SW 1271 (cell line): ENCODE results near the gene PANK4.

Experiments
- DNase-seq, 2 experiments: peaks; one replicate each; lab custom pipeline; 2025; lab: John Stamatoyannopoulos, UW

PANK4 gene

DNA sequence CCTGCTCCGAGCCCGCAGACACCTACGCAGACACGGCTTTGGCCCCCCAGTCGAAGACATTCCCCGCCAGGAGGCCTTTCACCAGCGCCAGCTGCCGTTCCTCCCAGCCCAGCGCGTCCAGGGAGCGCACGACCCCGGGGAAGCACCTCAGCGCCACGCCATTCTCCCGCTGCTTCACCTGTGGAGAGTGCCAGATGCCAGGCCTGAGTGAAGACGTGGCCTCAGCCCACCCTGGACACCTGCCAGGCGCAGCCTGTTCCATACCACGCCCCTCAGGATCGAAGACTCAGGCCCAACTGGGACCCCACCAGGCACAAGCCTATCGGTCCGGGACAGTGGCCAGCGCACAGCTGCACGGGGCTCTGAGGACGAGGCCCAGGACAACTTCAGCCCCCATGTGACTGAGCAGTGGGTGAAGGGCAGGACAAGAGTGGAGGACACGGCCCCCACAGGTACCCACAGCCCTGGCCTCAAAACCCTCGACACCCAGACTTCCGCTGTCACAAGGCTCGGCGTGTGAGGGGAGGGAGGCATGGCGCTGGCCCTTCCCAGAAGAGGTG lies 13.5 kb downstream of the PANK4 start:
- no peak for DNase-seq

DNA sequence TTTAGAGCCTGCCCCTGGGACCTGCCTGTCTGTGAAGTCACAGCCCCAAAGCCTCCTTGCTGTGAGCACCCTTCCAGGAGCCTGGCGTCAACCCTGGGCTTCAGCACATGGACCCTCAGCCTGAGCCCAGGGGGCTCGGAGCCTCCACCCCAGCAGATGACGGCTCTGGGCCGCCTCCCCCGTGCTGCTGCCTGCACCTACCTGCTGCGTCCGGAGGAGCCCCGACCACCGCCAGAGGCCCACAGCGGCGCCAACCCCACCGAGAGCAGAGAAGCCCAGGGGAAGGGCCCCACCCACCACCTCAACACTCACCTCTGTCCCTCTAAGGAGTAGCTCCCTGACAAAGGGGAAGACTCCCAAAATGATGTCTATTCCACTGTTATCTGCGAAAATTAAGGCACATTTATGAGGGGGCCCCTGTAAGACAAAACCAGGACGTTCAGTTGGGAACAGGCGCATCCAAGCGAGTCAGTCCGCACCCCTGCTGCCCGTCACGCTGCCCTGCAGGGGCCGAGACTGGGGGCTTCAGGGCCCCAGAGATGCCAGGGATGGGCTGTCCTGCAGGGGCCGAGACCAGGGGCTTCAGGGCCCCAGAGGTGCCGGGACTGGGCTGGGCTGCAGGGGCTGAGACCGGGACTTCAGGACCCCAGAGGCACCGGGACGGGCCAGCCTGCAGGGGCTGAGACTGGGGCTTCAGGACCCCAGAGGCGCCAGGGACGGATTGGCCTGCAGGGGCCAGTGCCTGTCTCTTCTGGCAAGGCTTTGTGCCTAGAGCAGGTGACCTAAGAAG lies 15.8 kb downstream of the PANK4 start:
- DNase-seq, result no peak

- no peak for DNase-seq
Observed at GRCh38 chr1:2509589-2509988, 16.8 kb downstream of the PANK4 start.

- DNase-seq, result no peak
Observed at GRCh38 chr1:2508751-2509150, 17.6 kb downstream of the PANK4 start.

DNA sequence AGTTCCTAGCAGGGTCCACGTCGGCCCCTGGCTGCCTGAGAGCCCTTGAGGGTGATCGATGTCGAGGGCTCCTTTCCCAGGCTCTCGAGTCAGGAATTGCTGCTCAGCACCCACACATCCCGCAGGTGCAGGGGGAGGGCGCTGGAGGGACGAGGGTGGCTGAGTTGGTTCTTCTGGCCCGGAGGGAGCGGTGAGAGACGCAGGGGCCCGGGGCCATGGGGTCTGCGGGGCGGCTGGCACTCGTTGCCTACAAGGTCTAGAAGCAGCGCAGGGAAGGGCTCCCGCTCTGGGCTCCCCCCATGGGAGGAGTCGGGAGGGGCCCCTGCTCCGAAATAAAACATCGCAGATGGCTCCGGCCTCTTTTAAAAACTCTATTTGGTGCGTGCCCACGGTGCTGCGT lies 18.2 kb downstream of the PANK4 start:
- no peak for DNase-seq

- DNase-seq, result no peak
Observed at GRCh38 chr1:2507744-2508155, 18.6 kb downstream of the PANK4 start.

- DNase-seq, result no peak
Observed at GRCh38 chr1:2506901-2507565, 19.4 kb downstream of the PANK4 start.

DNA sequence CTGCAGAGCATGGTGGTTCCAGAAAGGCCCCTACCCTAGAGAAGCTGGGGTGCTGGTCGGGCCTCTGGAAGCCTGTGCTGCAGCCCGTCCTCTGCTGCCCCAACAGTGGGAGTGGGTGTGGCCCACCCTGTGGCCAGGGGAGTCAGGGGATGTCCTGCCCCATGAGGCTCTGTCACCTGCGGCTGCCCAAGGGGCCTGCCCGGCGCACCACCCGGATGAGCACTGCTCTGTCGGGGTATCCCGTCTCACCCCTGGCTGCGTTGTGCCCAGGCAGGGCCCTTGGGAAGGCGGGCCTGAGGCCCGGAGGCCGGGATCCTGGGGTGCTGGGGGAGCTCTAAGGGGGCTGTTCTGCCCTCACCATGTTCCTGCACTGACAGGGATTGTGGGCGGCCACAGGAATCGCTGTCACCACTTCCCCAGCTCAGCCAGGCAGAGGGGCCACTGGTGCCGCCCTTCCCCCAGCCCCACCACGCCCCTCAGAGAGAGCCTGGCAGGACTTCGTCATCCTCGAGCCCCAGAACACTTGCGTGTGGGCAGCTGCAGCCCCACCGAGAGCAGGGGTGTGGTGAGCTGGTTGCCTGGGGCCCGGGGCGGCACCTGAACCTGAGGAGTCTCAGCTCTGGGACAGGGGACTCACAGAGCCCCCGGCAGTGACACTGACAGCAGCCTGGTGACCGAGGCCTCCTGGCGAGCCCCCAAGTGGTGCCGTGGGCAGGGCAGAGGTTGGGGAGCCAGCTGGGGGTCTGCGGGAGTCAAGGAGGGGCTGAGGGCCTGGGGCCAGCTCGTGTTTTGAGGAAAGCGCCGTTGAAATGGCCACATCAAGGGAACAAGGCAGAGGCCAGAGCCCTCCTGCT lies 20.2 kb downstream of the PANK4 start:
- no peak for DNase-seq

- no peak for DNase-seq
Observed at GRCh38 chr1:2505461-2505994, 20.9 kb downstream of the PANK4 start.

GRCh38 chr1:2504949-2505272 lies 21.5 kb downstream of the PANK4 start:
- no peak for DNase-seq

DNA sequence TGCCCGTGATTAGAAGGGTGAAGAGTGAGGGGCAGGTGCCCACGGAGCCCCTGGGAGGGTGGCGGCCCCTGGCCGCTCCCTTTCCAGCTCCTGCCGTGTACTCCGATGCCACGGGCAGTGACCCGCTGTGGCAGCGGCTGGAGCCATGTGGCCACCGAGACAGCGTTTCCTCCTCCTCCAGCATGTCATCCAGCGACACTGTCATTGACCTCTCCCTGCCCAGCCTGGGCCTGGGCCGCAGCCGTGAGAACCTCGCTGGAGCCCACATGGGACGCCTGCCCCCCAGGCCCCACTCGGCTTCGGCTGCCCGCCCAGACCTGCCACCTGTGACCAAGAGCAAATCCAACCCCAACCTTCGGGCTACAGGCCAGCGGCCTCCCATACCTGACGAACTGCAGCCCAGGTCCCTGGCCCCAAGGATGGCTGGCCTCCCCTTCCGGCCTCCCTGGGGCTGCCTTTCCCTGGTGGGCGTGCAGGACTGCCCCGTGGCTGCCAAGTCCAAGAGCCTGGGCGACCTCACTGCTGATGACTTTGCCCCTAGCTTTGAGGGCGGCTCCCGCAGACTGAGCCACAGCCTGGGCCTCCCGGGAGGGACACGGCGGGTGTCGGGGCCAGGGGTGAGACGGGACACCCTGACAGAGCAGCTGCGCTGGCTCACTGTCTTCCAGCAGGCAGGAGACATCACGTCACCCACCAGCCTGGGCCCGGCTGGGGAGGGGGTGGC lies 22.0 kb downstream of the PANK4 start:
- DNase-seq, result no peak

GRCh38 chr1:2503554-2504224 lies 22.7 kb downstream of the PANK4 start:
- no peak for DNase-seq

DNA sequence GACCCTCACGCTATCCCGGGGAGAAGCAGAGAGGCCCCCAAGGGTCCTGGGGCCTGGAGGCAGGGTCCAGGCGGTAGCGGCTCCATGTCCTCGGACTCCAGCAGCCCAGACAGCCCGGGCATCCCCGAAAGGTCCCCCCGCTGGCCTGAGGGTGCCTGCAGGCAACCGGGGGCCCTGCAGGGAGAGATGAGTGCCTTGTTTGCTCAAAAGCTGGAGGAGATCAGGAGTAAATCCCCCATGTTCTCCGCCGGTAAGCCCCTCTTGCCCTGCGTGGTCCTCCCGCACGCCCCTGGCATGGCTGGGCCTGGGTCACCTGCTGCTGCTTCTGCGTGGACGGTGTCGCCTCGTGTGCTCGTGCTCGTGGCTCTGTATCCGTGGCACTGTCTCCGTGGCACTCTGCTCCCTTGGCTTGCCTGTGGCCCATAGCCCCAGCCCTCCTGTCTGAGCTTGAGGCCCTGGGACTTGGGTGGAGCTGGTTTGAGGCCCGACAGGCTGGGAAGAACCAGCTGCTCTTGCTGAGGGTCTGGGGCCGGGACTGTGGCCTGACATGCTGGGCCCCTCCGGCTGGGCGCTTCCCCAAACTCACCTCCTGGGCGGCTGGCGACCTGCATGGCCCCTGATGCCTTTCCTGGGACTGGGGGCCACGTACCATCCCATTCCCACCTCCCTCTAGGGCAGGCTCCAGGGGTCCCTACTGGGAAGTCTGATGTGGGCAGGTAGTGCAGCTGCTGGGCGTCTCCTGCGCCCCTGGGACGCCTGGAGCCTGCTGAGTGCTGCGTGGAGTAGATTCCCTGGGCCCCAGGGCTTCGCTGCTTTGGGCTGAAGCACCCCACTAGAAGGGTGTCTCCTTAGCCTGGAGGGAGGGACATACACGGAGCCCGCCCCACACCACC lies 23.5 kb downstream of the PANK4 start:
- DNase-seq, result no peak

- DNase-seq, result no peak
Observed at GRCh38 chr1:2502210-2502609, 24.2 kb downstream of the PANK4 start.

DNA sequence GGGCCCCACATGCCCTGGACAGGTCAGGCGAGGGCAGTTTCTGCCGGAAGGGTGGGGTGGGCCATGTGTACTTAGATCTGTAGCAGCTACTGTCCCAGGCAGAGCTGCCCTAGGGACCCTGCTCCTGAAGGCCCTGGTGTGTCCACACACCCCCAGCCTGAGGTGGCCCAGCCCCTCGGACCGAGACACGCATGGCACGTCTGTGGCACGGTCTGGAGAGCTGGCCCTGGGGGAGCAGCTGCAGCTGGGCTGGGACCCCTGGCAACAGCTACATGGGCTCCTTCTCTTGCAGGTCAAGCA lies 24.6 kb downstream of the PANK4 start:
- DNase-seq, result no peak

DNA sequence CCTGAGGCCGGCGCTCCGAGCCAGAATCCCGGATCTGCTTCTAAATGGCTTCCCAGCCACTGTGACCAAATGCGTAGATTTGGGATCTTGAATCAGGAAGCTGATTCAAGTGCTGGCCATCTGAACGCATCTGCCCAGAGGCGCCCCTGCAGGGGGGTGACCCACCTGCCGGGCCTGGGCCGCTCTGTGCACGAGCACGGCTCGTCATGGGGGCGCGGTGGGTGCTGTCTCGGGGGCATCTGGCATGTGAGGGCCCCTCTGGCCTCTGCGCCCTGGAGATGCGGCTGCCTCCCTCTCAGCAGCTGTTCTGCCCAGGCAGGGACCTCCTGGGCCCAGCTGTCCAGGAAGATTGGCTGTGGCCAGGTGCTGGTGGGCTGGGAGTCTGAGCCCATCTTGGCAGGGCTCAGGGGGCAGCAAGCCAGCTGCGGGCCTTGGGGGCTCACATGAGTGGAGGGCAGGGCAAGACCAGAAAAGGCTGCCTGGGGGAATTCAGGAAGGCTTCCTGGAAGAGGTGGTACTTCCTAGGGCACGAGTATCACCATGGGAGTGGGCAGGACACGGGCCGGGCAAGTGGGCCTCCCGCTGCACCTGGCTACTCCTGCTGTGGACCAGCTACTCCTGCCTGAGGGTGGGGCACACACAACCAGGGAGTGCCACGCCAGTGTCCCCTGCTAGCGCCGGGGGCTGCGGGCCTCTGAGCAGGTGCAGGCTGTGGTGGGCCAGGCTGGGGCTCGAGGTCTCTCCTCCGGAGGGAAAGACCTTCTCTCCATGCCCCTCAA lies 25.2 kb downstream of the PANK4 start:
- no peak for DNase-seq

DNA sequence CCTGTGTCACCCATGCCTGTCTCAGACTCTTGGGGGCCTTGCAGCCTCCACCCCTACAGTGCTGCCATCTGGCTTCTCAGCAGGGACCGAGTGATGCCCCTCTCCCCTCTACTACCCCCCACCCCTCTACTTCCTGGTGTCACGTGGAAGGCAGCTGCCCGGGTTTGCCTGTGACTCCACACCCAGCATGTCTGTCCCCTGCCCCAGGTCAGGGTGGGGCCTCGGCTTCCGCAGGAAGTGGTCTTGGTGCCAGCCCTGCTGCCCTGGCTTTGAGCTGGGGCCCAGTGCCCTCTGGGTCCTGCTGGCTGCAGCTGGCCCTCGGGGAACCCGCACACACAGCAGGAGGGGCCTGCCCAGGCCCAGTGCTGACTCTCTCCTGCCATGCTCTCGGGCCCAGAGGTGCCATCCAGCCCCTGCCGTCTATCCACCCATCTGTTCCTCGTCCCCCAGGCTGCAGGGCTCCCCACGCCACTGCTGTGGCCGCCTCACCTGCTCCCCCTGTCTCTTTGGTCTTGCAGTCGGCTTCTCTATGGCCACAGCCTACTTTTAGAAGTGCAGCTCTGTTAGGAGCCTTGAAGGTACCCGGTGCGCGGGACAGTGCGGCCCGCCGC lies 26.3 kb downstream of the PANK4 start:
- DNase-seq, result no peak

- DNase-seq, result no peak
Observed at GRCh38 chr1:2499260-2499659, 27.1 kb downstream of the PANK4 start.

DNA sequence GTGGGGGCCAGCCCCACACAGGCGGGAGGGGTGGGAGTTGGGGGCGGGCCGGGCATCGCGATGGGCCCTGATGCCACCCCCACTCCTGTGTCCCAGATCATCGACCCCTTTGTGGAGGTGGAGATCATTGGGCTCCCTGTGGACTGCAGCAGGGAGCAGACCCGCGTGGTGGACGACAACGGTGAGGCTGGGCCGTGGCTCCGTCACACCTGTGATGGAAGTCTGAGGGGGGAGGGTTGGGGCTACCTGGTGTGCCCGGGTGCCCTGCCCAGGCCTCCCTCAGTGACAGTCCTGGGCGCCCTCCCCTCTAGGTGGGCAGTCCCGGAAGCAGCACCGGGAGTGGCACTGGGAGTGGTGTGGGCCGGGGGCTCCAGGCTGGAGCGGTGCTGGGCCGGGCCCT lies 27.7 kb downstream of the PANK4 start:
- DNase-seq, result no peak
